Ishikawa (cell line): ENCODE results near the gene ANAPC4.

Experiments
- CEBPB ChIP-seq: IDR thresholded peaks from 2 replicates; pipeline ENCODE4 v1.6.1; 2012
- CREB1 ChIP-seq: IDR thresholded peaks from 2 replicates; pipeline ENCODE4 v1.6.1; 2012; ENCODE audit warnings: low read depth
- EGR1 ChIP-seq: IDR thresholded peaks from 2 replicates; pipeline ENCODE4 v1.6.1; 2012
- EP300 ChIP-seq: IDR thresholded peaks from 2 replicates; pipeline ENCODE4 v1.6.1; 2012; ENCODE audit warnings: borderline replicate concordance
- FOXM1 ChIP-seq: IDR thresholded peaks from 2 replicates; pipeline ENCODE4 v1.6.1; 2012; ENCODE audit warnings: low read depth, borderline replicate concordance
- MAX ChIP-seq: IDR thresholded peaks from 2 replicates; pipeline ENCODE4 v1.6.1; 2012
- NFIC ChIP-seq: IDR thresholded peaks from 2 replicates; pipeline ENCODE4 v1.6.1; 2012
- RAD21 ChIP-seq: IDR thresholded peaks from 2 replicates; pipeline ENCODE4 v1.6.1; 2012; ENCODE audit warnings: low read depth
- REST ChIP-seq: IDR thresholded peaks from 2 replicates; pipeline ENCODE4 v1.6.1; 2012; ENCODE audit warnings: low read depth, mild to moderate bottlenecking
- TAF1 ChIP-seq: IDR thresholded peaks from 2 replicates; pipeline ENCODE4 v1.6.1; 2012; ENCODE audit warnings: low read depth, mild to moderate bottlenecking
- TCF12 ChIP-seq: IDR thresholded peaks from 2 replicates; pipeline ENCODE4 v1.6.1; 2012; ENCODE audit warnings: low read depth
- TEAD4 ChIP-seq: IDR thresholded peaks from 2 replicates; pipeline ENCODE4 v1.6.1; 2012
- USF1 ChIP-seq: IDR thresholded peaks from 2 replicates; pipeline ENCODE4 v1.6.1; 2012
- YY1 ChIP-seq: IDR thresholded peaks from 2 replicates; pipeline ENCODE4 v1.6.1; 2012; ENCODE audit warnings: low read depth
- ZBTB7A ChIP-seq: IDR thresholded peaks from 2 replicates; pipeline ENCODE4 v1.6.1; 2012; ENCODE audit warnings: low read depth

The ANAPC4 gene

GRCh38 chr4:25423548-25423947 is 46.5 kb downstream of the ANAPC4 start:
- TF ChIP-seq CEBPB (no peak), ZBTB7A (no peak), USF1 (no peak), TCF12 (no peak), NFIC (no peak), EP300 (no peak), TEAD4 (no peak), FOXM1 (no peak), CREB1 (no peak), RAD21 (no peak)

GRCh38 chr4:25424539-25425228 is 47.6 kb downstream of the ANAPC4 start:
- TF ChIP-seq FOXM1 (no peak), NFIC (no peak)

- TF ChIP-seq NFIC = no peak
Observed at GRCh38 chr4:25425361-25425760, 48.3 kb downstream of the ANAPC4 start.

- TF ChIP-seq USF1 (no peak), CEBPB (no peak), TCF12 (no peak), TAF1 (no peak), FOXM1 (no peak), RAD21 (no peak), TEAD4 (no peak), REST (no peak), EGR1 (no peak), NFIC (no peak), EP300 (no peak), YY1 (no peak), MAX (no peak), CREB1 (no peak), ZBTB7A (no peak)
Observed at GRCh38 chr4:25427871-25428270, 50.8 kb downstream of the ANAPC4 start.

- TF ChIP-seq ZBTB7A (no peak), YY1 (no peak), CEBPB (no peak), EP300 (no peak), FOXM1 (no peak), EGR1 (no peak), NFIC (no peak), REST (no peak), TCF12 (no peak), USF1 (no peak), CREB1 (no peak), RAD21 (no peak), TAF1 (no peak), MAX (no peak), TEAD4 (no peak)
Observed at GRCh38 chr4:25430630-25431029, 53.6 kb downstream of the ANAPC4 start.
